Suprapubic skin (tissue), 4 donors: ENCODE data around the gene GALNT13.

Experiments used
- CTCF ChIP-seq, 2 donors: fragments of 200-600 bp in 1 of 2; fragments of 450-650 bp in 1 of 2; sonication (generic) in 1 of 2; IDR thresholded peaks; one replicate each; pipeline ENCODE4 v1.5.1; 2016 to 2019; ENCODE audit warnings: antibody characterized with exemption in 2 of 2, mild to moderate bottlenecking in 1 of 2, moderate library complexity in 1 of 2
- EP300 ChIP-seq: sonication (generic); formaldehyde crosslinking; IDR thresholded peaks from one replicate; pipeline ENCODE4 v1.6.1; 2017; ENCODE audit warnings: antibody characterized with exemption
- POLR2A ChIP-seq, 2 donors: fragments of 450-650 bp; IDR thresholded peaks; one replicate each; pipeline ENCODE4 v1.6.1; 2017; ENCODE audit warnings: antibody characterized with exemption in 2 of 2, mild to moderate bottlenecking in 2 of 2, moderate library complexity in 2 of 2
- POLR2AphosphoS5 ChIP-seq, 3 donors: sonication (generic); formaldehyde crosslinking; IDR thresholded peaks; one replicate each; pipeline ENCODE4 v1.6.1; 2017; ENCODE audit warnings: antibody characterized with exemption in 3 of 3

DNA sequence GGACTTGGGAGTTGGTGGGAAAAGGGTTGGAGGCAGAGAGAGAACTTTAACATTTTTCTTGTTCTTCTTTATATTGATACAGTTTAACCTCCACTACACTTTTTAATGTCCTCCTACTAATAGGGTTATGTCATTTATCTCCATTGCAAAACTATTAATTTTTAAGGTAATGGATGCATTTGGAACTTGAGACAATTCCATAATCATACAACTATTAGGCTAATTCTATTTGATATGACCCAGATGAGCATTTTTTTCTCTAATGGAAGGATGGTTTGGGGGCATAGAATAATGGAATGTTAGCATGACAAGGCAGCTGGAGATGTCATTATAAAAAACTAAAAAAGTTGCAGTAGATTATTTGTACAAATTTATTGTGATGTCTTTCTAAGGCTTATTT is 587.6 kb downstream of the GALNT13 start:
- TF ChIP-seq CTCF (IDR thresholded peaks at IDR 0.05), result no peak
- TF ChIP-seq POLR2A (IDR thresholded peaks at IDR 0.05), result no peak
- no peak for TF ChIP-seq EP300
- no peak for TF ChIP-seq POLR2AphosphoS5 (IDR thresholded peaks at IDR 0.05)
